ENCODE data around the gene VIPAS39.

The VIPAS39 gene

GRCh38 chr14:77457522-77458248 is at the start of gene VIPAS39, which contains the start of gene AHSA1:
Gene VIPAS39, minus strand, starts transcription at chr14:77457601. Its CDS starts 3,499 bp downstream, at chr14:77454102.
Gene AHSA1, plus strand, starts transcription at chr14:77458093. Its CDS starts 97 bp downstream, at chr14:77458190.
- peak; percentile 100 for DNase-seq (ENCODE audit: low spot score)

- DNase-seq (ENCODE audit: low spot score), result no peak
Measured at GRCh38 chr14:77505031-77505430, 47.6 kb upstream of the VIPAS39 start.

GRCh38 chr14:77503138-77503537 is 45.7 kb upstream of the VIPAS39 start:
- no peak for DNase-seq (ENCODE audit: low spot score)

GRCh38 chr14:77502109-77502782 is 44.8 kb upstream of the VIPAS39 start:
- no peak for DNase-seq (ENCODE audit: low spot score)

- no peak for DNase-seq (ENCODE audit: low spot score)
Measured at GRCh38 chr14:77498984-77499527, 41.7 kb upstream of the VIPAS39 start.

GRCh38 chr14:77498120-77498979 is 40.9 kb upstream of the VIPAS39 start, which contains the start of gene ISM2:
Gene ISM2, minus strand, starts transcription at chr14:77498816. Its CDS starts 23 bp downstream, at chr14:77498793.
- no peak for DNase-seq (ENCODE audit: low spot score)

- no peak for DNase-seq (ENCODE audit: low spot score)
Measured at GRCh38 chr14:77495334-77495733, 37.9 kb upstream of the VIPAS39 start.

GRCh38 chr14:77491056-77491455 is 33.7 kb upstream of the VIPAS39 start:
- DNase-seq (ENCODE audit: low spot score), result no peak

- DNase-seq (ENCODE audit: low spot score), result no peak
Measured at GRCh38 chr14:77490347-77490986, 33.1 kb upstream of the VIPAS39 start.

GRCh38 chr14:77489041-77489440 is 31.6 kb upstream of the VIPAS39 start:
- no peak for DNase-seq (ENCODE audit: low spot score)

- no peak for DNase-seq (ENCODE audit: low spot score)
Measured at GRCh38 chr14:77488558-77488957, 31.2 kb upstream of the VIPAS39 start.

GRCh38 chr14:77485901-77486678 is 28.7 kb upstream of the VIPAS39 start:
- no peak for DNase-seq (ENCODE audit: low spot score)

- no peak for DNase-seq (ENCODE audit: low spot score)
Measured at GRCh38 chr14:77485256-77485655, 27.9 kb upstream of the VIPAS39 start.

GRCh38 chr14:77482422-77482821 is 25.0 kb upstream of the VIPAS39 start:
- no peak for DNase-seq (ENCODE audit: low spot score)

GRCh38 chr14:77478796-77479195 is 21.4 kb upstream of the VIPAS39 start:
- DNase-seq (ENCODE audit: low spot score), result no peak

- DNase-seq (ENCODE audit: low spot score), result no peak
Measured at GRCh38 chr14:77478029-77478428, 20.6 kb upstream of the VIPAS39 start.

- no peak for DNase-seq (ENCODE audit: low spot score)
Measured at GRCh38 chr14:77475432-77476115, 18.2 kb upstream of the VIPAS39 start.

GRCh38 chr14:77474479-77475177 is 17.2 kb upstream of the VIPAS39 start:
- no peak for DNase-seq (ENCODE audit: low spot score)

- no peak for DNase-seq (ENCODE audit: low spot score)
Measured at GRCh38 chr14:77473921-77474320, 16.5 kb upstream of the VIPAS39 start.
